22Rv1 (cell line): Measurements from ENCODE around the gene PARP12.

Experiments
- ZFX ChIP-seq: fragments of 450-650 bp; IDR thresholded peaks from 2 replicates; pipeline ENCODE4 v1.6.1; 2017; ENCODE audit warnings: antibody characterized with exemption, borderline replicate concordance
- TF ChIP-seq, protein P1 (sequence below): fragments of 450-650 bp; IDR thresholded peaks from 2 replicates; pipeline ENCODE4 v1.5.1; 2017; ENCODE audit warnings: mild to moderate bottlenecking

DNA sequence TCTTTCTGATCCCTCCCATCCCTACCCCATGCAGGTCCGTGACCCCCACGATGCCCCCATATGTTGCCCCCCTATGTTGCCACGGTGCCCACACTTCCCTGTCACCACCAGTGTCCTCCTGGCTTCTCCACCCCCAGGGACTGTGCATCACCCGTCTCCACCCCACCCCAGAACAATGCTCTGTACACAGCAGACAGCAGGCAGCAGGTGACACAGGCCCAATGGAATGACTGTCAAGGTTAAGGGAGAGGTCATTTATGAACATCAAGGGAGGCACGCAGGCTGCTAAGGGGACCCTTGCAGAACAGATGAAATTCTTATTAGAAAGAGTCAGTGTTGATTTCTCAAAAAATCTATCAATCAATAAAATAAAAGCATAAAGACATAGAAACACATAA, 71.5 kb downstream of the PARP12 start:
- TF ChIP-seq, protein P1, sequence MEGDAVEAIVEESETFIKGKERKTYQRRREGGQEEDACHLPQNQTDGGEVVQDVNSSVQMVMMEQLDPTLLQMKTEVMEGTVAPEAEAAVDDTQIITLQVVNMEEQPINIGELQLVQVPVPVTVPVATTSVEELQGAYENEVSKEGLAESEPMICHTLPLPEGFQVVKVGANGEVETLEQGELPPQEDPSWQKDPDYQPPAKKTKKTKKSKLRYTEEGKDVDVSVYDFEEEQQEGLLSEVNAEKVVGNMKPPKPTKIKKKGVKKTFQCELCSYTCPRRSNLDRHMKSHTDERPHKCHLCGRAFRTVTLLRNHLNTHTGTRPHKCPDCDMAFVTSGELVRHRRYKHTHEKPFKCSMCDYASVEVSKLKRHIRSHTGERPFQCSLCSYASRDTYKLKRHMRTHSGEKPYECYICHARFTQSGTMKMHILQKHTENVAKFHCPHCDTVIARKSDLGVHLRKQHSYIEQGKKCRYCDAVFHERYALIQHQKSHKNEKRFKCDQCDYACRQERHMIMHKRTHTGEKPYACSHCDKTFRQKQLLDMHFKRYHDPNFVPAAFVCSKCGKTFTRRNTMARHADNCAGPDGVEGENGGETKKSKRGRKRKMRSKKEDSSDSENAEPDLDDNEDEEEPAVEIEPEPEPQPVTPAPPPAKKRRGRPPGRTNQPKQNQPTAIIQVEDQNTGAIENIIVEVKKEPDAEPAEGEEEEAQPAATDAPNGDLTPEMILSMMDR, result no peak
- TF ChIP-seq ZFX, result no peak
